ENCODE data around the gene RIPOR3.
"Not testable (repeated sequence)": the region's sequence is repeated elsewhere in the genome, so short reads cannot be mapped to it uniquely, and the experiment has no call there.

RIPOR3 gene

GRCh38 chr20:50675671-50676376 is 15.5 kb downstream of the RIPOR3 start:
- 67 to 88% methylated on average over 9 of the region's 13 CpGs for WGBS, 2 experiments (ENCODE audit: insufficient coverage in 2 of 2)
- no peaks in the 10 kb centered on the region for H3K36me3 ChIP-seq (ENCODE audit: control insufficient read depth, insufficient read depth, low read length)
- no peaks in the 10 kb centered on the region for H3K9me3 ChIP-seq (ENCODE audit: control insufficient read depth, low read length)
- no peak overlapping the region for H3K4me3 ChIP-seq (ENCODE audit: extremely low read depth, insufficient read depth, low read length, poor library complexity, severe bottlenecking)
- H3K4me1 ChIP-seq (ENCODE audit: control insufficient read depth, insufficient read depth, low read length, poor library complexity, severe bottlenecking), result peaks cover 29% of the 10 kb centered on the region
- H3K27ac ChIP-seq (ENCODE audit: low read depth, low read length, severe bottlenecking), result no peak overlapping the region

GRCh38 chr20:50674138-50674825 is 17.1 kb downstream of the RIPOR3 start:
- 50% methylated on average over 2 of the region's 2 CpGs for WGBS, 2 experiments (ENCODE audit: insufficient coverage in 2 of 2)
- Histone ChIP-seq H3K4me3 (ENCODE audit: extremely low read depth, insufficient read depth, low read length, poor library complexity, severe bottlenecking) (no peak overlapping the region), H3K36me3 (ENCODE audit: control insufficient read depth, insufficient read depth, low read length) (no peaks in the 10 kb centered on the region)

GRCh38 chr20:50673466-50674137 is 17.7 kb downstream of the RIPOR3 start:
- peaks cover 24% of the 10 kb centered on the region for H3K4me1 ChIP-seq (ENCODE audit: control insufficient read depth, insufficient read depth, low read length, poor library complexity, severe bottlenecking)
- H3K27ac ChIP-seq (ENCODE audit: low read depth, low read length, severe bottlenecking), result no peak overlapping the region
- H3K36me3 ChIP-seq (ENCODE audit: control insufficient read depth, insufficient read depth, low read length), result no peaks in the 10 kb centered on the region
- H3K9me3 ChIP-seq (ENCODE audit: control insufficient read depth, low read length), result no peaks in the 10 kb centered on the region
- H3K4me3 ChIP-seq (ENCODE audit: extremely low read depth, insufficient read depth, low read length, poor library complexity, severe bottlenecking), result no peak overlapping the region
- WGBS, 2 experiments (ENCODE audit: insufficient coverage in 2 of 2), result 90 to 95% methylated on average over 12 to 14 of the region's 19 CpGs

More at GRCh38 chr20:50674138-50674825, 17.1 kb downstream of the RIPOR3 start:
- H3K27ac ChIP-seq (ENCODE audit: low read depth, low read length, severe bottlenecking), result no peak overlapping the region
- no peaks in the 10 kb centered on the region for H3K9me3 ChIP-seq (ENCODE audit: control insufficient read depth, low read length)
- H3K4me1 ChIP-seq (ENCODE audit: control insufficient read depth, insufficient read depth, low read length, poor library complexity, severe bottlenecking), result peaks cover 24% of the 10 kb centered on the region

- Histone ChIP-seq H3K27ac (ENCODE audit: low read depth, low read length, severe bottlenecking) (no peak overlapping the region), H3K4me3 (ENCODE audit: extremely low read depth, insufficient read depth, low read length, poor library complexity, severe bottlenecking) (no peak overlapping the region)
- WGBS, 2 experiments (ENCODE audit: insufficient coverage in 2 of 2), result 80 to 100% methylated on average over 2 to 3 of the region's 7 CpGs
Measured at GRCh38 chr20:50673146-50673465, 18.2 kb downstream of the RIPOR3 start.

GRCh38 chr20:50672400-50673145 is 18.8 kb downstream of the RIPOR3 start:
- H3K4me3 ChIP-seq (ENCODE audit: extremely low read depth, insufficient read depth, low read length, poor library complexity, severe bottlenecking), result no peak overlapping the region
- H3K4me1 ChIP-seq (ENCODE audit: control insufficient read depth, insufficient read depth, low read length, poor library complexity, severe bottlenecking), result peaks cover 27% of the 10 kb centered on the region
- H3K36me3 ChIP-seq (ENCODE audit: control insufficient read depth, insufficient read depth, low read length), result no peaks in the 10 kb centered on the region
- WGBS, 2 experiments (ENCODE audit: insufficient coverage in 2 of 2), result 97 to 100% methylated on average over 7 to 8 of the region's 8 CpGs
- no peak overlapping the region for H3K27ac ChIP-seq (ENCODE audit: low read depth, low read length, severe bottlenecking)
- no peaks in the 10 kb centered on the region for H3K9me3 ChIP-seq (ENCODE audit: control insufficient read depth, low read length)

More at GRCh38 chr20:50673146-50673465, 18.2 kb downstream of the RIPOR3 start:
- Histone ChIP-seq H3K36me3 (ENCODE audit: control insufficient read depth, insufficient read depth, low read length) (no peaks in the 10 kb centered on the region), H3K9me3 (ENCODE audit: control insufficient read depth, low read length) (no peaks in the 10 kb centered on the region), H3K4me1 (ENCODE audit: control insufficient read depth, insufficient read depth, low read length, poor library complexity, severe bottlenecking) (peaks cover 24% of the 10 kb centered on the region)

GRCh38 chr20:50671626-50672025 is 19.7 kb downstream of the RIPOR3 start:
- no peaks in the 10 kb centered on the region for H3K9me3 ChIP-seq (ENCODE audit: control insufficient read depth, low read length)
- H3K4me1 ChIP-seq (ENCODE audit: control insufficient read depth, insufficient read depth, low read length, poor library complexity, severe bottlenecking), result peaks cover 30% of the 10 kb centered on the region
- H3K36me3 ChIP-seq (ENCODE audit: control insufficient read depth, insufficient read depth, low read length), result no peaks in the 10 kb centered on the region
- no peak overlapping the region for H3K27ac ChIP-seq (ENCODE audit: low read depth, low read length, severe bottlenecking)
- no peak overlapping the region for H3K4me3 ChIP-seq (ENCODE audit: extremely low read depth, insufficient read depth, low read length, poor library complexity, severe bottlenecking)
- WGBS, 2 experiments (ENCODE audit: insufficient coverage in 2 of 2), result 88 to 94% methylated on average over 2 to 3 of the region's 3 CpGs

GRCh38 chr20:50671010-50671409 is 20.3 kb downstream of the RIPOR3 start:
- WGBS, 2 experiments (ENCODE audit: insufficient coverage in 2 of 2), result 56 to 67% methylated on average over 3 of the region's 3 CpGs
- H3K9me3 ChIP-seq (ENCODE audit: control insufficient read depth, low read length); H3K27ac ChIP-seq (ENCODE audit: low read depth, low read length, severe bottlenecking): not testable (repeated sequence)

GRCh38 chr20:50670126-50670862 is 21.0 kb downstream of the RIPOR3 start:
- H3K36me3 ChIP-seq (ENCODE audit: control insufficient read depth, insufficient read depth, low read length), result no peaks in the 10 kb centered on the region
- WGBS, 2 experiments (ENCODE audit: insufficient coverage in 2 of 2), result 92 to 93% methylated on average over 9 of the region's 12 CpGs

More at GRCh38 chr20:50671010-50671409, 20.3 kb downstream of the RIPOR3 start:
- H3K36me3 ChIP-seq (ENCODE audit: control insufficient read depth, insufficient read depth, low read length); H3K4me3 ChIP-seq (ENCODE audit: extremely low read depth, insufficient read depth, low read length, poor library complexity, severe bottlenecking): not testable (repeated sequence)
- peaks cover 29% of the 10 kb centered on the region for H3K4me1 ChIP-seq (ENCODE audit: control insufficient read depth, insufficient read depth, low read length, poor library complexity, severe bottlenecking)

GRCh38 chr20:50668798-50669197 is 22.5 kb downstream of the RIPOR3 start:
- Histone ChIP-seq H3K4me1 (ENCODE audit: control insufficient read depth, insufficient read depth, low read length, poor library complexity, severe bottlenecking) (peaks cover 16% of the 10 kb centered on the region), H3K4me3 (ENCODE audit: extremely low read depth, insufficient read depth, low read length, poor library complexity, severe bottlenecking) (no peak overlapping the region), H3K27ac (ENCODE audit: low read depth, low read length, severe bottlenecking) (no peak overlapping the region), H3K36me3 (ENCODE audit: control insufficient read depth, insufficient read depth, low read length) (no peaks in the 10 kb centered on the region), H3K9me3 (ENCODE audit: control insufficient read depth, low read length) (no peaks in the 10 kb centered on the region)
- WGBS, 2 experiments (ENCODE audit: insufficient coverage in 2 of 2), result 93 to 95% methylated on average over 3 to 4 of the region's 4 CpGs

More at GRCh38 chr20:50670126-50670862, 21.0 kb downstream of the RIPOR3 start:
- peaks cover 24% of the 10 kb centered on the region for H3K4me1 ChIP-seq (ENCODE audit: control insufficient read depth, insufficient read depth, low read length, poor library complexity, severe bottlenecking)
- no peak overlapping the region for H3K4me3 ChIP-seq (ENCODE audit: extremely low read depth, insufficient read depth, low read length, poor library complexity, severe bottlenecking)
- H3K27ac ChIP-seq (ENCODE audit: low read depth, low read length, severe bottlenecking), result no peak overlapping the region
- no peaks in the 10 kb centered on the region for H3K9me3 ChIP-seq (ENCODE audit: control insufficient read depth, low read length)

- Histone ChIP-seq H3K36me3 (ENCODE audit: control insufficient read depth, insufficient read depth, low read length) (no peaks in the 10 kb centered on the region), H3K4me3 (ENCODE audit: extremely low read depth, insufficient read depth, low read length, poor library complexity, severe bottlenecking) (no peak overlapping the region), H3K9me3 (ENCODE audit: control insufficient read depth, low read length) (no peaks in the 10 kb centered on the region), H3K27ac (ENCODE audit: low read depth, low read length, severe bottlenecking) (no peak overlapping the region), H3K4me1 (ENCODE audit: control insufficient read depth, insufficient read depth, low read length, poor library complexity, severe bottlenecking) (peaks cover 12% of the 10 kb centered on the region)
- whole genome bisulfite sequencing, 2 experiments (ENCODE audit: insufficient coverage in 2 of 2), result 97 to 100% methylated on average over 2 to 6 of the region's 6 CpGs
Measured at GRCh38 chr20:50668326-50668725, 23.0 kb downstream of the RIPOR3 start.

Measured in mesodermal cell (in vitro differentiated cells).